OCI-LY1 (cell line): ENCODE results near the gene TLR9.

ENCODE experiments used
- H2AFZ ChIP-seq: fragments of 200-600 bp; sonication (generic), shearing (Covaris generic); 2 replicates; pipeline ENCODE4 v1.6.0; 2014; ENCODE audit warnings: antibody characterized with exemption, mild to moderate bottlenecking, low read length
- H3F3A ChIP-seq: fragments of 200-600 bp; sonication (generic), shearing (Covaris generic); 2 replicates; pipeline ENCODE4 v1.6.0; 2014; ENCODE audit warnings: mild to moderate bottlenecking, antibody characterized with exemption, low read length, moderate library complexity; ENCODE audit not compliant: insufficient read depth
- H3K27ac ChIP-seq: fragments of 200-600 bp; sonication (generic); 2 replicates; pipeline ENCODE4 v1.5.1; 2014; ENCODE audit warnings: low read length, mixed run types, mild to moderate bottlenecking, low read depth; ENCODE audit not compliant: poor library complexity, severe bottlenecking
- H3K27me3 ChIP-seq: fragments of 200-600 bp; sonication (generic); 2 replicates; pipeline ENCODE4 v1.6.0; 2014; ENCODE audit warnings: antibody characterized with exemption, mild to moderate bottlenecking, low read length, moderate library complexity; ENCODE audit not compliant: insufficient read depth
- H3K36me3 ChIP-seq: fragments of 200-600 bp; sonication (generic); 2 replicates; pipeline ENCODE4 v1.6.1; 2014; ENCODE audit warnings: mild to moderate bottlenecking, antibody characterized with exemption, low read length, moderate library complexity, mixed read lengths; ENCODE audit not compliant: insufficient read depth
- H3K4me1 ChIP-seq: fragments of 200-600 bp; sonication (generic); 2 replicates; pipeline ENCODE4 v1.5.1; 2014; ENCODE audit warnings: mild to moderate bottlenecking, low read length, moderate library complexity; ENCODE audit not compliant: insufficient read depth, severe bottlenecking
- H3K4me2 ChIP-seq: fragments of 200-600 bp; sonication (generic), shearing (Covaris generic); 2 replicates; pipeline ENCODE4 v1.6.1; 2014; ENCODE audit warnings: low read length
- H3K4me3 ChIP-seq: fragments of 200-600 bp; sonication (generic); 2 replicates; pipeline ENCODE4 v1.5.1; 2014; ENCODE audit warnings: low read length, low read depth, mild to moderate bottlenecking, mixed read lengths; ENCODE audit not compliant: poor library complexity, severe bottlenecking
- H3K79me2 ChIP-seq: fragments of 200-600 bp; shearing (Covaris generic); 2 replicates; pipeline ENCODE4 v1.6.1; 2016; ENCODE audit warnings: mixed run types, low read length, mixed read lengths; ENCODE audit not compliant: insufficient read depth
- H3K9ac ChIP-seq: fragments of 200-600 bp; sonication (generic), shearing (Covaris generic); 2 replicates; pipeline ENCODE4 v1.6.1; 2014; ENCODE audit warnings: mild to moderate bottlenecking, low read length, mixed read lengths
- H3K9me2 ChIP-seq: fragments of 200-600 bp; sonication (generic), shearing (Covaris generic); 2 replicates; pipeline ENCODE4 v1.6.1; 2014; ENCODE audit warnings: low read depth, mild to moderate bottlenecking, low read length, mixed read lengths
- H3K9me3 ChIP-seq: fragments of 200-600 bp; shearing (Covaris generic); 2 replicates; pipeline ENCODE4 v1.6.1; 2014; ENCODE audit warnings: low read length, mixed read lengths
- H4K20me1 ChIP-seq: fragments of 200-600 bp; sonication (generic), shearing (Covaris generic); 2 replicates; pipeline ENCODE4 v1.6.0; 2016; ENCODE audit warnings: mild to moderate bottlenecking, low read length; ENCODE audit not compliant: insufficient read depth
- CTCF ChIP-seq: fragments of 200-600 bp; sonication (generic), shearing (Covaris generic); IDR thresholded peaks from 2 replicates; pipeline ENCODE4 v1.5.1; 2017; ENCODE audit warnings: mild to moderate bottlenecking, antibody characterized with exemption, low read length, moderate library complexity, mixed read lengths
- EZH2 ChIP-seq: fragments of 200-600 bp; sonication (generic), shearing (Covaris generic); IDR thresholded peaks from 2 replicates; pipeline ENCODE4 v1.8.0; 2017; ENCODE audit warnings: borderline replicate concordance, mixed run types, mild to moderate bottlenecking, antibody characterized with exemption, low read length, moderate library complexity, mixed read lengths

The TLR9 gene

GRCh38 chr3:52195823-52196331 lies 29.6 kb downstream of the TLR9 start:
- Histone ChIP-seq H3K9me3 (no peaks in the 10 kb centered on the region), H3K9me2 (no peaks in the 10 kb centered on the region), H3K9ac (no peak overlapping the region), H3F3A (no peaks in the 10 kb centered on the region), H3K4me2 (no peak overlapping the region), H3K36me3 (peaks cover 12% of the 10 kb centered on the region; the same call in 1 of the 2 replicates), H3K27me3 (no peaks in the 10 kb centered on the region), H4K20me1 (no peaks in the 10 kb centered on the region), H2AFZ (no peak overlapping the region), H3K27ac (no peak overlapping the region), H3K79me2 (no peaks in the 10 kb centered on the region), H3K4me1 (peaks cover 19% of the 10 kb centered on the region), H3K4me3 (no peak overlapping the region)
- no peak for TF ChIP-seq CTCF
- TF ChIP-seq EZH2 = no peak

- Histone ChIP-seq H3K4me3 (no peak overlapping the region), H3K9me3 (no peaks in the 10 kb centered on the region), H3K36me3 (peaks cover 7% of the 10 kb centered on the region; the same call in 1 of the 2 replicates), H3K9ac (no peak overlapping the region), H3K4me2 (no peak overlapping the region), H3K4me1 (peaks cover 19% of the 10 kb centered on the region), H4K20me1 (no peaks in the 10 kb centered on the region), H3F3A (no peaks in the 10 kb centered on the region), H2AFZ (no peak overlapping the region), H3K79me2 (no peaks in the 10 kb centered on the region), H3K9me2 (no peaks in the 10 kb centered on the region), H3K27ac (no peak overlapping the region), H3K27me3 (no peaks in the 10 kb centered on the region)
- no peak for TF ChIP-seq CTCF
- TF ChIP-seq EZH2 = no peak
Observed at GRCh38 chr3:52195291-52195597, 30.2 kb downstream of the TLR9 start.

- no peak overlapping the region for H3K27ac ChIP-seq
- no peaks in the 10 kb centered on the region for H3K27me3 ChIP-seq
- no peaks in the 10 kb centered on the region for H4K20me1 ChIP-seq
- no peaks in the 10 kb centered on the region for H3K79me2 ChIP-seq
- H3K36me3 ChIP-seq = peaks cover 6% of the 10 kb centered on the region; the same call in 1 of the 2 replicates
- H3F3A ChIP-seq = no peaks in the 10 kb centered on the region
- no peak overlapping the region for H3K4me2 ChIP-seq
- no peaks in the 10 kb centered on the region for H3K9me2 ChIP-seq
- H3K9me3 ChIP-seq = no peaks in the 10 kb centered on the region
- H3K9ac ChIP-seq = no peak overlapping the region
- peaks cover 19% of the 10 kb centered on the region for H3K4me1 ChIP-seq
- H3K4me3 ChIP-seq = no peak overlapping the region
- H2AFZ ChIP-seq = no peak overlapping the region
- TF ChIP-seq EZH2 (no peak), CTCF (no peak)
Observed at GRCh38 chr3:52194485-52195290, 30.8 kb downstream of the TLR9 start.
